ENCODE results near the gene OGT.
A peak's percentile ranks its signal among the peaks of the same experiment; 100 is the strongest.

OGT gene

GRCh38 chrX:71533851-71534561 is 1.1 kb downstream of the OGT start:
- Histone ChIP-seq H3K27ac (peak overlapping the region; percentile 59), H3K36me3 (ENCODE audit: insufficient read depth, low read length) (peaks cover 18% of the 10 kb centered on the region), H3K4me3 (peak overlapping the region; percentile 91), H3K9ac (ENCODE audit: insufficient read length) (peak overlapping the region; percentile 80), H3K9me3 (ENCODE audit: low read depth, low read length) (no peaks in the 10 kb centered on the region)
- DNase-seq (ENCODE audit: low read depth, low spot score): no peak
- TF ChIP-seq FOXP2 (optimal IDR thresholded peaks at IDR 0.05; ENCODE audit: control extremely low read depth, extremely low read length, insufficient read depth) (no peak), POLR2AphosphoS5 (IDR thresholded peaks at IDR 0.05; ENCODE audit: borderline replicate concordance, low read depth, low read length) (0 out of 2 replicates have a peak, but pooled peaks have one; percentile 21)

DNA sequence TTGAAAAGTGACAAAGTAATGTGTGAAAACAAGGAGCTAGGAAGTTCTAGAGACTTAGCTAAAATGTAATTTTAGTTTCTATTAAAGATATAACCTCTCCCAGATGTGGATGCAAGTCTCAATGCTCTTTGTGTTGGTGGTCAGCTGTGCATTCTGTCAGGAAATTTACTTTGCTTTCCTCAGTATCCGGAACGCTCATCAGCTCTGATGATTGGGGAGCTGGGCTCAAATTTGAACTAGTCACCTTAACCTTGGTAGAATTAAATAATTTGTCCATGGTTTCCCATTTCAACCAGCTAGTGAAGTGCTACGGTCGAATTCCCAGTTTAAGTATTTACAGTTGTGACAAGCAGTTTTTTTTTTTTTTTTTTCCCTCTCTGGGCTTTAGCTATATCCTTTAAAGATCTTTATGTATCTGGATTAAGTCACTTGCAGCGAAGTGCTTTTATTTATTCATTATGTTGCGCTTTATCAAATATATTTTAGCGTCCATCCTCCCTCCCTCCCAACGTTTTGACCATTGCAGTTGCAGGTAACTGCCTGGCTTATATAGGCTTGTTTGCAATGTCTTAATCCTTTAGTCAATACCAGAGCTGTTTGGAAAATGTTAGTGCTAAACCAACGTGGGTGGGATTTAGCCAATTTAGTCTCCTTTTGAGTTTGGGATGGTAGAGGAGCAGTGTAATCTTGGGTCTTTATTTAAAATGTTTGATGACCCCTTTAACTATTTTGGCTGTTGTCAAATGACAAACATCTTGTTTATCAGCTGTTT is 2.1 kb downstream of the OGT start:
- H3K9ac ChIP-seq (ENCODE audit: insufficient read length): peak overlapping the region; percentile 80
- DNase-seq (ENCODE audit: low read depth, low spot score): no peak
- TF ChIP-seq EZH2 (IDR thresholded peaks at IDR 0.05): no peak
- no peak for TF ChIP-seq POLR2AphosphoS5 (IDR thresholded peaks at IDR 0.05; ENCODE audit: borderline replicate concordance, low read depth, low read length)
- no peak for TF ChIP-seq FOXP2 (optimal IDR thresholded peaks at IDR 0.05; ENCODE audit: control extremely low read depth, extremely low read length, insufficient read depth)
- no peak overlapping the region for H3K27ac ChIP-seq
- peak overlapping the region; percentile 91 for H3K4me3 ChIP-seq
- H3K36me3 ChIP-seq (ENCODE audit: insufficient read depth, low read length): peaks cover 25% of the 10 kb centered on the region
- H3K9me3 ChIP-seq (ENCODE audit: low read depth, low read length): no peaks in the 10 kb centered on the region

GRCh38 chrX:71536285-71536684 is 3.4 kb downstream of the OGT start:
- peaks cover 28% of the 10 kb centered on the region for H3K36me3 ChIP-seq (ENCODE audit: insufficient read depth, low read length)
- H3K9me3 ChIP-seq (ENCODE audit: low read depth, low read length): no peaks in the 10 kb centered on the region
- no peak overlapping the region for H3K9ac ChIP-seq (ENCODE audit: insufficient read length)
- DNase-seq (ENCODE audit: low read depth, low spot score): no peak
- H3K4me3 ChIP-seq: peak overlapping the region; percentile 91
- no peak overlapping the region for H3K27ac ChIP-seq
- TF ChIP-seq POLR2AphosphoS5 (IDR thresholded peaks at IDR 0.05; ENCODE audit: borderline replicate concordance, low read depth, low read length) (no peak), FOXP2 (optimal IDR thresholded peaks at IDR 0.05; ENCODE audit: control extremely low read depth, extremely low read length, insufficient read depth) (no peak)

DNA sequence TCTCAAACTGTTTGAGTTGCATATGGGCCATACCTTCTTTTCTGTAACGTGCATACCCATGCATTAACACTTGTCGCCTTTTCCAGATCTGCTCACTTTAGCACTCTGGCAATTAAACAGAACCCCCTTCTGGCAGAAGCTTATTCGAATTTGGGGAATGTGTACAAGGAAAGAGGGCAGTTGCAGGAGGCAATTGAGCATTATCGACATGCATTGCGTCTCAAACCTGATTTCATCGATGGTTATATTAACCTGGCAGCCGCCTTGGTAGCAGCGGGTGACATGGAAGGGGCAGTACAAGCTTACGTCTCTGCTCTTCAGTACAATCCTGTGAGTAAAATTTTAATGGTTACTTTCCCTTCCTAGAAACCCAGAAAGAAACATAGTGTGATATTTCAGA is 4.8 kb downstream of the OGT start:
- no peak for TF ChIP-seq FOXP2 (optimal IDR thresholded peaks at IDR 0.05; ENCODE audit: control extremely low read depth, extremely low read length, insufficient read depth)
- TF ChIP-seq POLR2AphosphoS5 (IDR thresholded peaks at IDR 0.05; ENCODE audit: borderline replicate concordance, low read depth, low read length): no peak
- TF ChIP-seq EZH2 (IDR thresholded peaks at IDR 0.05): no peak
- Histone ChIP-seq H3K9ac (ENCODE audit: insufficient read length) (no peak overlapping the region), H3K9me3 (ENCODE audit: low read depth, low read length) (no peaks in the 10 kb centered on the region), H3K36me3 (ENCODE audit: insufficient read depth, low read length) (peaks cover 28% of the 10 kb centered on the region), H3K4me3 (no peak overlapping the region), H3K27ac (no peak overlapping the region)
- DNase-seq (ENCODE audit: low read depth, low spot score): no peak

- no peak for DNase-seq (ENCODE audit: low read depth, low spot score)
- H3K36me3 ChIP-seq (ENCODE audit: insufficient read depth, low read length): peaks cover 49% of the 10 kb centered on the region
- peak overlapping the region; percentile 67 for H3K4me3 ChIP-seq
- H3K9ac ChIP-seq (ENCODE audit: insufficient read length): peak overlapping the region; percentile 51
- TF ChIP-seq EZH2 (IDR thresholded peaks at IDR 0.05): no peak
- TF ChIP-seq FOXP2 (optimal IDR thresholded peaks at IDR 0.05; ENCODE audit: control extremely low read depth, extremely low read length, insufficient read depth): no peak
- no peak for TF ChIP-seq POLR2AphosphoS5 (IDR thresholded peaks at IDR 0.05; ENCODE audit: borderline replicate concordance, low read depth, low read length)
- H3K9me3 ChIP-seq (ENCODE audit: low read depth, low read length): no peaks in the 10 kb centered on the region
- H3K27ac ChIP-seq: peak overlapping the region; percentile 95
These were observed 7.9 kb downstream of the OGT start for GRCh38 chrX:71540801-71541200.

- H3K36me3 ChIP-seq (ENCODE audit: insufficient read depth, low read length): peaks cover 55% of the 10 kb centered on the region
- DNase-seq (ENCODE audit: low read depth, low spot score): no peak
- peak overlapping the region; percentile 67 for H3K4me3 ChIP-seq
- H3K27ac ChIP-seq: peak overlapping the region; percentile 95
- H3K9ac ChIP-seq (ENCODE audit: insufficient read length): peak overlapping the region; percentile 51
- no peak for TF ChIP-seq FOXP2 (optimal IDR thresholded peaks at IDR 0.05; ENCODE audit: control extremely low read depth, extremely low read length, insufficient read depth)
- no peak for TF ChIP-seq POLR2AphosphoS5 (IDR thresholded peaks at IDR 0.05; ENCODE audit: borderline replicate concordance, low read depth, low read length)
- no peak for TF ChIP-seq EZH2 (IDR thresholded peaks at IDR 0.05)
- H3K9me3 ChIP-seq (ENCODE audit: low read depth, low read length): no peaks in the 10 kb centered on the region
These were observed 8.5 kb downstream of the OGT start for GRCh38 chrX:71541210-71542022.

GRCh38 chrX:71542411-71542810 is 9.5 kb downstream of the OGT start:
- peaks cover 60% of the 10 kb centered on the region for H3K36me3 ChIP-seq (ENCODE audit: insufficient read depth, low read length)
- DNase-seq (ENCODE audit: low read depth, low spot score): no peak
- H3K4me3 ChIP-seq: peak overlapping the region; percentile 67; the same call in 1 of the 2 replicates
- TF ChIP-seq POLR2AphosphoS5 (IDR thresholded peaks at IDR 0.05; ENCODE audit: borderline replicate concordance, low read depth, low read length) (no peak), FOXP2 (optimal IDR thresholded peaks at IDR 0.05; ENCODE audit: control extremely low read depth, extremely low read length, insufficient read depth) (no peak)
- peak overlapping the region; percentile 95; the same call in 1 of the 2 replicates for H3K27ac ChIP-seq
- H3K9me3 ChIP-seq (ENCODE audit: low read depth, low read length): no peaks in the 10 kb centered on the region
- H3K9ac ChIP-seq (ENCODE audit: insufficient read length): no peak overlapping the region

DNA sequence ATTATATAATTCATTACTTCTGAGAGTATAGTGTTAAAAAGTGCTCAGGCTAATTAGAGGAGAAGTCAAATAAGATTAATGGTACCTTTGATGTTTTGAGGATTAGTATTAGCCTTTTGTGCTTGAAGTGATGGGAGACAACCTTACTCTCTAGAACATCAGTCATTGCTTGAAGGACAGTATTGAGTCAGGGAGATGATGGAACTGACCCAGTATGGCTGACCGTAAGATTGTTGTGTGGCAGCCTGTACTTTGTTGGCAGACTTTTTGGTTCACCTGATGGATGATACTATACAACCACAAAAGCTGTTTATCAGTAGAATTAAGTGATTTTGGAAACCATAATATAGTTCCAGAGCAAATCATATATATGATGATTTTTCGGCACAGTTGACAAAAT is 9.9 kb downstream of the OGT start:
- H3K9me3 ChIP-seq (ENCODE audit: low read depth, low read length): no peaks in the 10 kb centered on the region
- H3K4me3 ChIP-seq: no peak overlapping the region
- no peak for TF ChIP-seq EZH2 (IDR thresholded peaks at IDR 0.05)
- TF ChIP-seq FOXP2 (optimal IDR thresholded peaks at IDR 0.05; ENCODE audit: control extremely low read depth, extremely low read length, insufficient read depth): no peak
- TF ChIP-seq POLR2AphosphoS5 (IDR thresholded peaks at IDR 0.05; ENCODE audit: borderline replicate concordance, low read depth, low read length): no peak
- H3K9ac ChIP-seq (ENCODE audit: insufficient read length): no peak overlapping the region
- no peak for DNase-seq (ENCODE audit: low read depth, low spot score)
- H3K36me3 ChIP-seq (ENCODE audit: insufficient read depth, low read length): peaks cover 61% of the 10 kb centered on the region
- H3K27ac ChIP-seq: peak overlapping the region; percentile 11; the same call in 1 of the 2 replicates

All from SK-N-MC (cell line).